ENCODE measurements around the gene DTL. TPM values are rescaled to one million over a fixed set of nuclear protein-coding genes. Genes with fewer than 3 reads are reported as not detected.

Gene DTL
- total RNA-seq, 1 experiment from 2014 or later: 73.0 TPM

DNA sequence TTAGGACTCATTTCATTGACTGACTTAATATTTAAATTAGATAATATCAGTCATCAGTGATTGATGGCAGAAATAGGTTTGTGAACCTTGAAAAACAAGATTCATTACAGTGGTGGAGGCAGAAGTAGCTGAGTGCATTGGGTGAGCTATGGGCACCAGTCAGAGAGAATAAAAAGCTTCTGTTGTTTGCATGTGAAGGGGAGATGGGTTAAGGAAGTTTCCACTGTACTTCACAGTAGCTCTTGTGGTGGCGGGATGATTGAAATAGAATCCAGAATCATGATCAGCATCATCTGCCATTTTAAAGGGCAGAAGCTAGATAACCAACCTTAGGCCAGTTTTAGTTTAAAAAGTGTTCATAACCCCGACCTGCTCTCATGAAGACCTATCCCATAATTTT lies 66.2 kb downstream of the DTL start:
- H2AFZ ChIP-seq (ENCODE audit: low read length): no peak overlapping the region
- H2AK5ac ChIP-seq (ENCODE audit: insufficient read length, low read length): no peak overlapping the region
- Mint-ChIP-seq H3K9me3 (no peaks in the 10 kb centered on the region), H3K4me1 (peaks cover 47 to 57% of the 10 kb centered on the region in 2 experiments), H3K36me3 (ENCODE audit: insufficient read depth in 1 of 3, low read depth in 3 of 3) (peaks cover 18 to 44% (median 44%) of the 10 kb centered on the region in 3 experiments), H3K4me3 (no peak overlapping the region), H3K27ac (no peak overlapping the region), H3K27me3 (ENCODE audit: low read depth) (no peaks in the 10 kb centered on the region)
- TF ChIP-seq CTCF (conservative IDR thresholded peaks at IDR 0.05): no peak
- H2BK120ac ChIP-seq (ENCODE audit: low read depth, low read length, poor library complexity, severe bottlenecking): no peak overlapping the region
- no peak overlapping the region for H2BK5ac ChIP-seq (ENCODE audit: insufficient read length, low read length)
- no peak overlapping the region for H2BK15ac ChIP-seq (ENCODE audit: low read depth, low read length)
- no peaks in the 10 kb centered on the region for H4K20me1 ChIP-seq (ENCODE audit: control insufficient read depth, insufficient read depth, insufficient read length)
- H2BK12ac ChIP-seq (ENCODE audit: insufficient read length, low read depth, low read length): no peak overlapping the region
- H3K18ac ChIP-seq (ENCODE audit: insufficient read length, low read depth, low read length): no peak overlapping the region
- no peak overlapping the region for H3K4me2 ChIP-seq (ENCODE audit: insufficient read depth, insufficient read length, low read length)
- H3K14ac ChIP-seq (ENCODE audit: insufficient read depth, low read length): no peak overlapping the region
- no peak overlapping the region for H3K27ac ChIP-seq (ENCODE audit: insufficient read length, low read depth, low read length)
- H2BK20ac ChIP-seq (ENCODE audit: low read depth, low read length, poor library complexity, severe bottlenecking): no peak overlapping the region
- no peak overlapping the region for H3K23ac ChIP-seq (ENCODE audit: insufficient read length, low read depth, low read length)
- H4K5ac ChIP-seq (ENCODE audit: insufficient read length, low read depth, low read length): no peak overlapping the region
- no peak overlapping the region for H3K56ac ChIP-seq (ENCODE audit: insufficient read length, low read depth, low read length)
- no peak overlapping the region for H3T11ph ChIP-seq (ENCODE audit: low read length)
- no peaks in the 10 kb centered on the region for H3K23me2 ChIP-seq (ENCODE audit: insufficient read length, low read depth, low read length, poor library complexity, severe bottlenecking)
- H3K4me1 ChIP-seq (ENCODE audit: insufficient read depth, low read length): peaks cover 6% of the 10 kb centered on the region; the same call in 1 of the 2 replicates
- H3K9ac ChIP-seq (ENCODE audit: extremely low read depth, insufficient read length, low read length): no peak overlapping the region
- H4K91ac ChIP-seq (ENCODE audit: insufficient read length, low read depth, low read length): no peak overlapping the region
- no peak overlapping the region for H3K4ac ChIP-seq (ENCODE audit: low read depth, low read length)
- no peaks in the 10 kb centered on the region for H3K27me3 ChIP-seq (ENCODE audit: insufficient read depth, low read length)
- no peaks in the 10 kb centered on the region for H3K79me2 ChIP-seq (ENCODE audit: insufficient read depth, low read length)
- no peak for DNase-seq
- no peaks in the 10 kb centered on the region for H3K79me1 ChIP-seq (ENCODE audit: insufficient read depth, low read depth, low read length, poor library complexity, severe bottlenecking)
- H4K8ac ChIP-seq (replicated peaks; ENCODE audit: insufficient read length, low read depth, low read length): no peak overlapping the region
- no CpG with 5 or more reads among the region's 2 CpGs for WGBS (ENCODE audit: extremely low coverage, insufficient read length, low lambda C conversion rate)
- no peaks in the 10 kb centered on the region for H3K9me3 ChIP-seq (ENCODE audit: control insufficient read depth, low read depth, low read length)

Data from H9 (cell line).